K562 (cell line): ENCODE results near the gene ZNF48. TPM values are rescaled to one million over a fixed set of nuclear protein-coding genes. Genes with fewer than 3 reads are reported as not detected.

ENCODE experiments used
- BRCA1 ChIP-seq, 2 experiments: fragments of 450-650 bp in 1 of 2; sonication (generic) in 1 of 2; formaldehyde crosslinking in 1 of 2; IDR thresholded peaks; 2 replicates each; pipeline versions ENCODE4 v1.5.0 to v1.6.1; 2017 to 2020; ENCODE audit warnings: mild to moderate bottlenecking in 1 of 2, missing genetic modification reagents in 1 of 2
- CBFA2T3 ChIP-seq: fragments of 450-650 bp; IDR thresholded peaks from 2 replicates; pipeline ENCODE4 v1.6.1; 2017
- FOXA3 ChIP-seq, 2 experiments: fragments of 450-650 bp in 1 of 2; sonication (generic) in 1 of 2; formaldehyde crosslinking; IDR thresholded peaks in 1 of 2; conservative IDR thresholded peaks in 1 of 2; 2 replicates each; pipeline versions ENCODE4 v1.4.0 to v1.8.0; 2020 to 2022; ENCODE audit warnings: mild to moderate bottlenecking in 2 of 2, missing genetic modification reagents in 1 of 2
- FOXJ3 ChIP-seq: sonication (generic); formaldehyde crosslinking; IDR thresholded peaks from 2 replicates; pipeline ENCODE4 v1.4.0; 2020; ENCODE audit warnings: mild to moderate bottlenecking, missing genetic modification reagents
- HOXB6 ChIP-seq: fragments of 250-450 bp; sonication (Bioruptor Pico); IDR thresholded peaks from 2 replicates; pipeline ENCODE4 v1.5.1; 2022; ENCODE audit warnings: mild to moderate bottlenecking, borderline replicate concordance
- MBD2 ChIP-seq: sonication (generic); IDR thresholded peaks from 2 replicates; pipeline ENCODE4 v1.6.1; 2016; ENCODE audit warnings: low read depth, borderline replicate concordance
- NCOA6 ChIP-seq: fragments of 450-650 bp; IDR thresholded peaks from 2 replicates; pipeline ENCODE4 v1.6.1; 2017; ENCODE audit warnings: mild to moderate bottlenecking
- NFIX ChIP-seq: fragments of 250-450 bp; sonication (Bioruptor Pico); IDR thresholded peaks from 2 replicates; pipeline ENCODE4 v1.4.0; 2020; ENCODE audit warnings: low read depth, mild to moderate bottlenecking, moderate library complexity
- NR1H2 ChIP-seq: sonication (generic); formaldehyde crosslinking; IDR thresholded peaks from 2 replicates; pipeline ENCODE4 v1.4.0; 2020; ENCODE audit warnings: mild to moderate bottlenecking, missing genetic modification reagents
- PHB2 ChIP-seq: fragments of 450-650 bp; IDR thresholded peaks from 2 replicates; pipeline ENCODE4 v1.6.1; 2017; ENCODE audit warnings: low read depth
- RBM17 ChIP-seq: fragments of 200-400 bp; formaldehyde crosslinking; IDR thresholded peaks from 2 replicates; pipeline ENCODE4 v1.6.1; 2017; ENCODE audit warnings: low read depth, mild to moderate bottlenecking, low read length, borderline replicate concordance
- RFX5 ChIP-seq: IDR thresholded peaks from 2 replicates; pipeline ENCODE4 v1.6.1; 2011; ENCODE audit warnings: low read depth, mild to moderate bottlenecking, improper control_type of control experiment, low read length
- SNIP1 ChIP-seq: fragments of 450-650 bp; IDR thresholded peaks from 2 replicates; pipeline ENCODE4 v1.7.1; 2017; ENCODE audit warnings: low read depth, mild to moderate bottlenecking
- ZNF12 ChIP-seq: sonication (generic); formaldehyde crosslinking; IDR thresholded peaks from 2 replicates; pipeline ENCODE4 v1.4.0; 2020; ENCODE audit warnings: mild to moderate bottlenecking, missing genetic modification reagents
- ZNF239 ChIP-seq: fragments of 250-450 bp; sonication (Bioruptor Pico); IDR thresholded peaks from 2 replicates; pipeline ENCODE4 v1.4.0; 2020; ENCODE audit warnings: mild to moderate bottlenecking
- ZNF263 ChIP-seq: sonication (generic); formaldehyde crosslinking; IDR thresholded peaks from 2 replicates; pipeline ENCODE4 v1.8.0; 2022; ENCODE audit warnings: mild to moderate bottlenecking, missing genetic modification reagents, borderline replicate concordance
- ZNF347 ChIP-seq: fragments of 450-650 bp; formaldehyde crosslinking; IDR thresholded peaks from 2 replicates; pipeline ENCODE4 v1.4.0; 2020; ENCODE audit warnings: low read depth, mild to moderate bottlenecking, moderate library complexity
- ZNF354B ChIP-seq: fragments of 250-450 bp; sonication (Bioruptor Pico); IDR thresholded peaks from 2 replicates; pipeline ENCODE4 v1.4.0; 2020
- ZNF41 ChIP-seq: fragments of 250-450 bp; sonication (Bioruptor Pico); conservative IDR thresholded peaks from 2 replicates; pipeline ENCODE4 v1.4.0; 2020; ENCODE audit warnings: mild to moderate bottlenecking
- ZNF561 ChIP-seq: fragments of 450-650 bp; formaldehyde crosslinking; conservative IDR thresholded peaks from 2 replicates; pipeline ENCODE4 v1.4.0; 2020; ENCODE audit warnings: mild to moderate bottlenecking, moderate library complexity
- ZNF764 ChIP-seq: fragments of 250-450 bp; sonication (Bioruptor Pico); IDR thresholded peaks from 2 replicates; pipeline ENCODE4 v1.4.0; 2020; ENCODE audit warnings: low read depth, mild to moderate bottlenecking, moderate library complexity
- ZNF780A ChIP-seq: fragments of 250-450 bp; sonication (Bioruptor Pico); IDR thresholded peaks from 2 replicates; pipeline ENCODE4 v1.5.0; 2021; ENCODE audit warnings: mild to moderate bottlenecking
- polyA plus RNA-seq, 8 experiments: library from polyadenylated mRNA; depleted of rRNA in 4 of 8; stranded (reverse) in 5 of 8; unstranded in 3 of 8; fragments of >200 nt; fragmentation: Nextera tagmentation in 2 of 8; fragmentation: Illumina TruSeq in 1 of 8; extraction: Ambion mirVana in 2 of 8; extraction: Trizol in 1 of 8; gene quantifications; 2 replicates each; pipeline versions ENCODE4 v1.2.1 to v1.2.3, GENCODE V29; 2011 to 2014; ENCODE audit warnings: inconsistent platforms in 1 of 8, missing spikeins in 1 of 8
- total RNA-seq, 7 experiments: library from RNA; depleted of rRNA in 6 of 7; stranded (reverse); fragments of >200 nt in 6 of 7; fragmentation: Illumina TruSeq in 2 of 7; extraction: Trizol in 2 of 7; gene quantifications; 2 replicates each; pipeline versions ENCODE4 v1.2.1 to v1.2.3, GENCODE V29; 2011 to 2021; ENCODE audit warnings: low replicate concordance in 1 of 7
- TF ChIP-seq, protein P1 (sequence below), 2 experiments: fragments of 450-650 bp; formaldehyde crosslinking in 1 of 2; IDR thresholded peaks; 2 replicates each; pipeline versions ENCODE4 v1.4.0 to v1.6.1; 2014 to 2020; ENCODE audit warnings: mild to moderate bottlenecking in 2 of 2, borderline replicate concordance in 1 of 2, low read depth in 1 of 2

Gene ZNF48
- total and polyA plus RNA-seq, 9 of the 15 experiments (the other 6 are each of a cell fraction or from before 2014, with no cell fraction given), result 0.38 to 11.6 (median 4.7) TPM

DNA sequence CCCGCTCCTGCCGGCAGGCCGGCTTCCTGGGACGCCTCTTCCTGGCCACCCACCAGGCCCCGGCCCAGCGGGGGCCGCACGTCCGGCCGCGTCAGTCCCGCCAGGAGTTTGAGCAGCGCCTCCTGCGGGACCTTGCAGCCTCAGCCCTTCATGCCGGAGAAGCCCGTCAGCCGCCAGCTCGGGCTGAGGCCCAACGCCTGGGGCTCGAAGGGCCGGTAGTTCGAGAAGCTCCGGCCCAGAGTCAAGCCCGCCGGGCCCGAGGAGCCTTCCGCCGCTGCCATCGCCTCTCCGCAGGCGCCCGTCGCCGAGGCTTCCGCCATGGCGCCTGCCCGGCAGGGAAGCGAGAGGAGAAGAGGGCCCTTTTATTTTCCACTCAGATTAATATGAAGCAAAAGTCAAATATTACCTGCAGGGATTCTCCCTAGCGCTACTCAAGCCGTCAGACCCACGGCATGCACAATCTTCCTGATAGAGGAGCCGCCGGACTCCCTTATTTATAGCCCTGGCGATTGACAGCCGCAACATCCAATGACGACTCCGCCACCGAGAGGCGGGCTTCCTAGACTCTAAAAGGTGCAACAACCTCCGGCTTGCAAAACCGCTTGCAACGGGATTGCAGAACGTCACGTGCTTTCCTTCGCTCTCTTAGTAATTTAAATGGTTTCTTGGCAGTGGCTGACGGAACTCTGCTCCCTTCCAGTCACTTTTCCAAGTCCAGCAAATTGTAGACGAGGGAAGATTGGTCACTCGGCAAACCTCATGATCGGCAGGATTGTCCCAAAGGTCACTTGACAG is 50.4 kb downstream of the ZNF48 start, which contains the start of gene SEPHS2 (continued):
- TF ChIP-seq, protein P1, sequence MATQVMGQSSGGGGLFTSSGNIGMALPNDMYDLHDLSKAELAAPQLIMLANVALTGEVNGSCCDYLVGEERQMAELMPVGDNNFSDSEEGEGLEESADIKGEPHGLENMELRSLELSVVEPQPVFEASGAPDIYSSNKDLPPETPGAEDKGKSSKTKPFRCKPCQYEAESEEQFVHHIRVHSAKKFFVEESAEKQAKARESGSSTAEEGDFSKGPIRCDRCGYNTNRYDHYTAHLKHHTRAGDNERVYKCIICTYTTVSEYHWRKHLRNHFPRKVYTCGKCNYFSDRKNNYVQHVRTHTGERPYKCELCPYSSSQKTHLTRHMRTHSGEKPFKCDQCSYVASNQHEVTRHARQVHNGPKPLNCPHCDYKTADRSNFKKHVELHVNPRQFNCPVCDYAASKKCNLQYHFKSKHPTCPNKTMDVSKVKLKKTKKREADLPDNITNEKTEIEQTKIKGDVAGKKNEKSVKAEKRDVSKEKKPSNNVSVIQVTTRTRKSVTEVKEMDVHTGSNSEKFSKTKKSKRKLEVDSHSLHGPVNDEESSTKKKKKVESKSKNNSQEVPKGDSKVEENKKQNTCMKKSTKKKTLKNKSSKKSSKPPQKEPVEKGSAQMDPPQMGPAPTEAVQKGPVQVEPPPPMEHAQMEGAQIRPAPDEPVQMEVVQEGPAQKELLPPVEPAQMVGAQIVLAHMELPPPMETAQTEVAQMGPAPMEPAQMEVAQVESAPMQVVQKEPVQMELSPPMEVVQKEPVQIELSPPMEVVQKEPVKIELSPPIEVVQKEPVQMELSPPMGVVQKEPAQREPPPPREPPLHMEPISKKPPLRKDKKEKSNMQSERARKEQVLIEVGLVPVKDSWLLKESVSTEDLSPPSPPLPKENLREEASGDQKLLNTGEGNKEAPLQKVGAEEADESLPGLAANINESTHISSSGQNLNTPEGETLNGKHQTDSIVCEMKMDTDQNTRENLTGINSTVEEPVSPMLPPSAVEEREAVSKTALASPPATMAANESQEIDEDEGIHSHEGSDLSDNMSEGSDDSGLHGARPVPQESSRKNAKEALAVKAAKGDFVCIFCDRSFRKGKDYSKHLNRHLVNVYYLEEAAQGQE (IDR thresholded peaks at IDR 0.05; ENCODE audit: borderline replicate concordance), result peak; percentile 89
- TF ChIP-seq, protein P1 (CRISPR knock-in tag; IDR thresholded peaks at IDR 0.05; ENCODE audit: low read depth), result 0 out of 2 replicates have a peak, but pooled peaks have one; percentile 32
- no peak for TF ChIP-seq FOXA3 (CRISPR knock-in tag; conservative IDR thresholded peaks at IDR 0.05 in 1 of 2, IDR thresholded peaks at IDR 0.05 in 1 of 2)
- no peak for TF ChIP-seq NCOA6
- TF ChIP-seq MBD2, result peak; percentile 75; the same call in 1 of the 2 replicates
- no peak for TF ChIP-seq ZNF354B (CRISPR knock-in tag)
- TF ChIP-seq ZNF239 (CRISPR knock-in tag), result no peak
- no peak for TF ChIP-seq ZNF347 (CRISPR knock-in tag)
- TF ChIP-seq NR1H2 (CRISPR knock-in tag), result no peak
- TF ChIP-seq ZNF263, result no peak
- TF ChIP-seq ZNF12 (CRISPR knock-in tag), result no peak
- peak; percentile 66 for TF ChIP-seq ZNF764 (CRISPR knock-in tag)
- TF ChIP-seq SNIP1, result no peak
- no peak for TF ChIP-seq FOXJ3 (CRISPR knock-in tag)
- TF ChIP-seq HOXB6, result no peak; the same call in 1 of the 2 replicates
- TF ChIP-seq ZNF561, result no peak
- TF ChIP-seq ZNF780A (CRISPR knock-in tag), result no peak
- no peak for TF ChIP-seq CBFA2T3
- no peak for TF ChIP-seq RFX5
- no peak for TF ChIP-seq ZNF41 (CRISPR knock-in tag)
- TF ChIP-seq PHB2, result no peak
- no peak for TF ChIP-seq NFIX
- no peak for TF ChIP-seq BRCA1 (IDR thresholded peaks at IDR 0.05)
- TF ChIP-seq BRCA1 (CRISPR knock-in tag; IDR thresholded peaks at IDR 0.05), result no peak
- no peak for TF ChIP-seq RBM17
